ENCODE results near the gene SORCS1.

Gene SORCS1

GRCh38 chr10:106764360-106764759 lies 400.1 kb downstream of the SORCS1 start (continued):
- TF ChIP-seq PRDM4 (tag by site-specific recombination; IDR thresholded peaks at IDR 0.05): no peak
- no peak for TF ChIP-seq ZNF791 (tag by site-specific recombination; IDR thresholded peaks at IDR 0.05)
- TF ChIP-seq ZFP37 (tag by site-specific recombination; IDR thresholded peaks at IDR 0.05): no peak
- TF ChIP-seq ZNF513 (tag by site-specific recombination; IDR thresholded peaks at IDR 0.05): no peak

- H3K4me1 ChIP-seq (ENCODE audit: control insufficient read depth, insufficient read depth, low read length): no peaks in the 10 kb centered on the region
- H3K9me3 ChIP-seq (ENCODE audit: control insufficient read depth, insufficient read depth, low read depth, low read length): no peaks in the 10 kb centered on the region
- POLR2A ChIA-PET: no interaction called here
- H3K27ac ChIP-seq (ENCODE audit: extremely low read depth, low read depth, low read length): no peak overlapping the region
- no peak overlapping the region for H3K4me3 ChIP-seq (ENCODE audit: low read depth, low read length)
- no peaks in the 10 kb centered on the region for H3K36me3 ChIP-seq (ENCODE audit: control insufficient read depth in 2 of 2, insufficient read depth in 1 of 2, low read length in 2 of 2)
- CTCF ChIA-PET: no interaction called here
- TF ChIP-seq ZBTB17 (tag by site-specific recombination; IDR thresholded peaks at IDR 0.05) (no peak), ZNF24 (tag by site-specific recombination; IDR thresholded peaks at IDR 0.05) (no peak), ZNF184 (tag by site-specific recombination; IDR thresholded peaks at IDR 0.05) (no peak), ZNF248 (tag by site-specific recombination; IDR thresholded peaks at IDR 0.05) (no peak), ZNF629 (tag by site-specific recombination; IDR thresholded peaks at IDR 0.05) (no peak), EGR2 (tag by site-specific recombination; IDR thresholded peaks at IDR 0.05; ENCODE audit: low read depth) (no peak), ZNF169 (tag by site-specific recombination; IDR thresholded peaks at IDR 0.05) (no peak), ZNF239 (tag by site-specific recombination; IDR thresholded peaks at IDR 0.05) (no peak), ZXDB (tag by site-specific recombination; IDR thresholded peaks at IDR 0.05) (no peak), BCL11B (tag by site-specific recombination; IDR thresholded peaks at IDR 0.05; ENCODE audit: low read depth) (no peak), ZNF214 (tag by site-specific recombination; IDR thresholded peaks at IDR 0.05; ENCODE audit: borderline replicate concordance) (no peak), ZNF354C (tag by site-specific recombination; IDR thresholded peaks at IDR 0.05; ENCODE audit: borderline replicate concordance, low read depth) (no peak), ZNF677 (tag by site-specific recombination; IDR thresholded peaks at IDR 0.05) (no peak), ZBTB44 (tag by site-specific recombination; IDR thresholded peaks at IDR 0.05) (no peak), ZFP37 (tag by site-specific recombination; IDR thresholded peaks at IDR 0.05) (no peak), ZNF785 (tag by site-specific recombination; IDR thresholded peaks at IDR 0.05) (no peak), ZNF324 (tag by site-specific recombination; IDR thresholded peaks at IDR 0.05) (no peak), SCRT1 (tag by site-specific recombination; IDR thresholded peaks at IDR 0.05; ENCODE audit: borderline replicate concordance) (no peak), ZSCAN23 (tag by site-specific recombination; IDR thresholded peaks at IDR 0.05) (no peak), KLF1 (tag by site-specific recombination; IDR thresholded peaks at IDR 0.05) (no peak)
These were observed 402.6 kb downstream of the SORCS1 start for GRCh38 chr10:106761906-106762305.

Data from HEK293 (cell line).